OCI-LY1 (cell line): ENCODE results near the gene CDC73.

Experiments used
- CTCF ChIP-seq: fragments of 200-600 bp; sonication (generic), shearing (Covaris generic); IDR thresholded peaks from 2 replicates; pipeline ENCODE4 v1.5.1; 2017; ENCODE audit warnings: mild to moderate bottlenecking, antibody characterized with exemption, low read length, moderate library complexity, mixed read lengths
- EZH2 ChIP-seq: fragments of 200-600 bp; sonication (generic), shearing (Covaris generic); IDR thresholded peaks from 2 replicates; pipeline ENCODE4 v1.8.0; 2017; ENCODE audit warnings: borderline replicate concordance, mixed run types, mild to moderate bottlenecking, antibody characterized with exemption, low read length, moderate library complexity, mixed read lengths

DNA sequence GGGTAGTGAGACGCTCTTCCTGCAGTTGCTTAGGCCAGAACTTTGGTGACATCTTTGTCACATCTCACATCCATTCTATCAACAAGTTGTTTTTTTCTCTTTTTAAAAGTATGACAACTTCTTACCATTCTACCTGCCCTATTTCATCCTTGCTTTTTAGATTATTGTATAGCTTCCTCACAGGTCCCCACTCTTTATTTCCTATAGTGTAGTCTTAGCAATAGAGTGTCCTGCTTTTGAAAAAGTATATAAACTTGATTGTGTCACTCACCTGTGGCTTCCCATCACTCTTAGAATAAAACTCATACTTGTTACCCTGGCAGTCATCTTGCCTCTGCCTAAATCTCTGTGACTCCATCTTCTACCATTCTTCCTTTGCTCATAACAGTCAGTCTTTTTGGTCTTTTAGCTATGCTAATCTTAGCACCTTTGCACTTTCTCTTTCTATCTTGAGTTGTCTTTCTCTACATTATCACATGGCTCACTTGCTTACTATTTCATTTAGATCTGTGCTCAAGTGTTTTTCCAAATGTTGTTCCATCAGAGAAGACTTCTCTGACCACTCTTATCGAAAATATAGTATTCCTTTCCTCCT lies 9.5 kb downstream of the CDC73 start:
- TF ChIP-seq CTCF (no peak), EZH2 (no peak)
